Pancreas (tissue), 10 donors: ENCODE results near the gene MAB21L3. TPM values are rescaled to one million over a fixed set of nuclear protein-coding genes. Genes with fewer than 3 reads are reported as not detected.

Experiments
- ATAC-seq, 4 donors: fragments of 200-7000 bp; cut with Tn5 transposase; one replicate each; pipeline versions ENCODE4 v1.8.0 to v1.9.1; 2020; ENCODE audit warnings: mild to moderate bottlenecking in 4 of 4, moderate library complexity in 4 of 4
- DNase-seq, 6 donors: peaks; one replicate each; pipeline ENCODE4 v3.0.0-alpha.2; 2020
- FAIRE-seq: peaks from 2 replicates; lab custom pipeline; 2012; peaks lifted over from hg19 to GRCh38; lab: Jason Lieb, UNC
- H3K27ac ChIP-seq, 4 donors: fragments of 200-600 bp; sonication (generic); 1 replicate in 3 of 4; 2 replicates in 1 of 4; pipeline versions ENCODE4 v1.5.0 to v1.8.0; 2020
- H3K27me3 ChIP-seq, 4 donors: fragments of 200-600 bp; one replicate each; pipeline ENCODE4 v1.8.0; 2021
- H3K36me3 ChIP-seq, 3 donors: fragments of 200-600 bp; sonication (generic) in 1 of 3; one replicate each; pipeline versions ENCODE4 v1.5.0 to v1.8.0; 2020 to 2021
- H3K4me1 ChIP-seq, 3 donors: fragments of 200-600 bp; one replicate each; pipeline ENCODE4 v1.8.0; 2021
- H3K4me3 ChIP-seq, 4 donors: fragments of 200-600 bp; sonication (generic) in 2 of 4; one replicate each; pipeline versions ENCODE4 v1.5.0 to v1.8.0; 2020 to 2021
- H3K9me3 ChIP-seq, 4 donors: fragments of 200-600 bp; one replicate each; pipeline ENCODE4 v1.8.0; 2021
- WGBS, 2 donors: extraction: QIAGEN DNeasy Blood & Tissue Kit; methylation state at CpG; one replicate each; pipeline ENCODE4 v1.1.7; 2013; 5-methylcytosine and 5-hydroxymethylcytosine counted together
- intact Hi-C, 3 donors: fragments of 100-400 bp; cut with DNase I; formaldehyde crosslinking; loops; one replicate each; pipeline versions ENCODE4 v1.11.1 to v1.14.2; 2022
- polyA plus RNA-seq, 2 donors: library from polyadenylated mRNA; stranded (reverse); fragments of 200-250 nt; gene quantifications; one replicate each; pipeline ENCODE4 v1.2.3, GENCODE V29; 2013
- total RNA-seq, 6 donors: library from RNA; stranded (reverse); fragmentation: NEBNext Ultra II Directional in 4 of 6; extraction: Animal tissue kit (Norgen Biotek cat#: 25700) in 4 of 6; gene quantifications; one replicate each; pipeline versions ENCODE4 v1.2.1 to v1.2.4, GENCODE V29; 2021 to 2023
- TF ChIP-seq, protein P1 (sequence below), 4 donors: fragments of 200-600 bp; sonication (generic) in 3 of 4; IDR thresholded peaks; one replicate each; pipeline versions ENCODE4 v1.5.0 to v1.8.0; 2021; ENCODE audit warnings: antibody characterized with exemption in 4 of 4
- donor health status: healthy with polysubstance abuse.
- donor health status: DM: no; HTN: no; CAD: no; lungs with moderate emphysema.
- donor health status: DM: no; HTN: no; CAD: no.
- donor health status: control.
- donor health status: control.
- donor health status: Bipolar disorder and iron deficiency.
- donor health status: DM: yes; HTN: yes; CAD: no.
- donor health status: DM: no; HTN: no; CAD: no.
- donor health status: DM: no; HTN: no; CAD: no.
- donor health status: DM: yes; HTN: yes; CAD: no.

The MAB21L3 gene
- total and polyA plus RNA-seq, 8 donors, result 0.12 TPM; not detected in 7

DNA sequence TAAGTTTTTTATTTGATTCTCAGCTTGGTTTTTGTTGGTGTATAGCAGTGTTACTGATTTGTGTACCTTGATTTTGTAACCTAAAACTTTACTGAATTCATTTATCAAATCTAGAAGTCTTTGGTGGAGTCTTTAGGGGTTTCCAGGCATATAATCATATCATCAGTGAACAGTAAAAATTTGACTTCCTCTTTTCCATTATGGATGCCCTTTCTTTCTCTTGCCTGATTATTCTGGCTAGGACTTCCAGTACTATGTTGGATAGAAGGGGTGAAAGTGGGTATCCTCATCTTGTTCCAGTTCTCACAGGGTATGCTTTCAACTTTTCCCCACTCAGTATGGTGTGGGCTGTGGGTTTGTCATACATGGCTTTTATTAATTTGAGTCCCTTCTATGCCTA, 23.6 kb upstream of the MAB21L3 start:
- no peaks in the 10 kb centered on the region for H3K27me3 ChIP-seq
- no peak for DNase-seq
- no peaks in the 10 kb centered on the region for H3K4me1 ChIP-seq
- FAIRE-seq, result no peak
- no peak for ATAC-seq
- TF ChIP-seq, protein P1, sequence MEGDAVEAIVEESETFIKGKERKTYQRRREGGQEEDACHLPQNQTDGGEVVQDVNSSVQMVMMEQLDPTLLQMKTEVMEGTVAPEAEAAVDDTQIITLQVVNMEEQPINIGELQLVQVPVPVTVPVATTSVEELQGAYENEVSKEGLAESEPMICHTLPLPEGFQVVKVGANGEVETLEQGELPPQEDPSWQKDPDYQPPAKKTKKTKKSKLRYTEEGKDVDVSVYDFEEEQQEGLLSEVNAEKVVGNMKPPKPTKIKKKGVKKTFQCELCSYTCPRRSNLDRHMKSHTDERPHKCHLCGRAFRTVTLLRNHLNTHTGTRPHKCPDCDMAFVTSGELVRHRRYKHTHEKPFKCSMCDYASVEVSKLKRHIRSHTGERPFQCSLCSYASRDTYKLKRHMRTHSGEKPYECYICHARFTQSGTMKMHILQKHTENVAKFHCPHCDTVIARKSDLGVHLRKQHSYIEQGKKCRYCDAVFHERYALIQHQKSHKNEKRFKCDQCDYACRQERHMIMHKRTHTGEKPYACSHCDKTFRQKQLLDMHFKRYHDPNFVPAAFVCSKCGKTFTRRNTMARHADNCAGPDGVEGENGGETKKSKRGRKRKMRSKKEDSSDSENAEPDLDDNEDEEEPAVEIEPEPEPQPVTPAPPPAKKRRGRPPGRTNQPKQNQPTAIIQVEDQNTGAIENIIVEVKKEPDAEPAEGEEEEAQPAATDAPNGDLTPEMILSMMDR (IDR thresholded peaks at IDR 0.05), result no peak
- intact Hi-C loops, result no loop called here
- H3K27ac ChIP-seq, result no peak overlapping the region
- no peak overlapping the region for H3K4me3 ChIP-seq
- H3K36me3 ChIP-seq, result no peaks in the 10 kb centered on the region
- H3K9me3 ChIP-seq, result peaks cover 0 to 3% (median 0%) of the 10 kb centered on the region in 4 donors

DNA sequence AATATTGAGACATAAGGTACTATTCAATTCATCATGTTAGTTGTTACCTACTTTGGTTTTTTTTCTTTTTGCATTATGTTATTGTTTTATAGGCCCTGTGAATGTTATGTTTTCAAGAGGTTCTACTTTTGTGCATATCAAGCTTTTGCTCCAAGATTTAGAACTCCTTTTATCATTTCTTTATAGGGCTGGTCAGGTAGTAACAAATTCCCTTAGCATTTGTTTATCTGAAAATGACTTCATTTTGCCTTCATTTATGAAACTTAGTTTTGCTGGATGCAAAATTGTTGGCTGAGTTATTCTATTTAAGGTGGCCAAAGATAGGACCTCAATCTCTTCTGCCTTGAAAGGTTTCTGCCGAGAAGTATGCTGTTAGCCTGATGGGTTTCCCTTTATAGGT, 21.3 kb upstream of the MAB21L3 start:
- H3K36me3 ChIP-seq, result no peaks in the 10 kb centered on the region
- no peak for DNase-seq
- no peak overlapping the region for H3K27ac ChIP-seq
- intact Hi-C loops, result no loop called here
- no peaks in the 10 kb centered on the region for H3K27me3 ChIP-seq
- no peaks in the 10 kb centered on the region for H3K4me1 ChIP-seq
- H3K9me3 ChIP-seq, result peaks cover 0 to 3% (median 0%) of the 10 kb centered on the region in 4 donors
- WGBS, 2 donors, result 84 to 86% methylated on average over 1 of the region's 1 CpG
- TF ChIP-seq, protein P1 (IDR thresholded peaks at IDR 0.05), result no peak
- ATAC-seq, result no peak
- no peak overlapping the region for H3K4me3 ChIP-seq
- no peak for FAIRE-seq

DNA sequence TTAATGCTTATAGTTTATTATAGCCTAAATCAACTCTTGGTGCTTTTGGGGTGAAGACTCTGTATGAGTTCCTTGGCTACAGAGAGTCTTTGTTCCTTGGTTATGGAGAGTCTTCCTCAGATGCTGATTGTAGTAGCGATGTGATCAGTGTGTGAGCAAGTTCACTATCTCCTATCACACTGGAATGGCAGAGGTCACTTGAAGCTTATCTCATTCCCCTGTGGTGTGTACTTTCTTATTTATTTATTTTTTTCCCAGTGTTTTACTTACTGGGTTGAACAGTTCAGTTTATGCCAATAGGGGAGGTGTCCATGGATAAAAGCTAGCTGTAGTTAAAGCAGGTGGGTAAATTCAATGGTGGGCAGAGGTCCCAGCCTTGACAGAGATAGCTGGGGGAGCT, 20.1 kb upstream of the MAB21L3 start:
- TF ChIP-seq, protein P1 (IDR thresholded peaks at IDR 0.05), result no peak
- Histone ChIP-seq H3K4me3 (no peak overlapping the region), H3K9me3 (peaks cover 0 to 3% (median 1%) of the 10 kb centered on the region in 4 donors), H3K4me1 (no peaks in the 10 kb centered on the region), H3K27me3 (no peaks in the 10 kb centered on the region), H3K36me3 (no peaks in the 10 kb centered on the region), H3K27ac (no peak overlapping the region)
- ATAC-seq (no peak), DNase-seq (no peak), FAIRE-seq (no peak)
- 88 to 91% methylated on average over 1 of the region's 1 CpG for WGBS, 2 donors
- intact Hi-C loops, result no loop called here

DNA sequence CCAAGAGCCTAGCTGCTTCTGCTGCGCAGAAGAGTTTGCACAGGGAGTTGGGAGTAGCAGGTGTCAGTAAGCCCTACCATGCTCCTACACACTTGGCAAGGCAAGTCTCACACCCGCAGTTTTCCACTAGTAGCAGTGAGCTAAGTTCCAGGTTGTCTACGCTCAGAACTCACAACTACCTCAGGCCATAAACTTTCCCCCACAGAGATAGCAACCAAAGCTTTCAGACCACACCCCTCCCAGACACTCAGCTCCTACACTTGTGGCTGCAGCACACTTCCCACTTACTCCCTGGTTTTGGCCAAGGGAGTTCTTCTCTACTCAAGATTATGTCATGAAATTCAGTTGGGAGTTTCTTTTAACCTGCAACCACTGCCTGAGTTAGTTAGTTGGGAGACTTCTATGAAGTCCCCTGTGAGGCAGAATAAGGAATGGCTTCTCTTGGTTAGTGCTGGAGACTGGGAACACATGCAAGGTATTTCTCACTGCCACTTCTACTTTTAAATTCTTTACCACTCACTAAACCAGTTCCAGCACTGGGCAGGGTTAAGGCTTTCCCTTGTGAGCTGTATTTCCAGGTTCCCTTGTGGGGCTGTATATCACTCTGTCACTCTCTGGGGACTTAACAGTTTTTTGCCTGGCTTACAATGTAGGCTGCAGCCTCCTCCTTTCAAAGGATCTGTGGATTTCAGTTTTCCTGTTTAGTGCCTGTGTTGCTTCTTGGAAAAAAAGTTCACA, 18.3 kb upstream of the MAB21L3 start:
- Histone ChIP-seq H3K27ac (no peak overlapping the region), H3K27me3 (no peaks in the 10 kb centered on the region), H3K9me3 (peaks cover 0 to 3% (median 1%) of the 10 kb centered on the region in 4 donors), H3K4me1 (no peaks in the 10 kb centered on the region), H3K36me3 (no peaks in the 10 kb centered on the region), H3K4me3 (no peak overlapping the region)
- intact Hi-C loops, result no loop called here
- FAIRE-seq (no peak), ATAC-seq (no peak), DNase-seq (no peak)
- 62 to 64% methylated on average over 3 of the region's 3 CpGs for WGBS, 2 donors
- TF ChIP-seq, protein P1 (IDR thresholded peaks at IDR 0.05), result no peak

DNA sequence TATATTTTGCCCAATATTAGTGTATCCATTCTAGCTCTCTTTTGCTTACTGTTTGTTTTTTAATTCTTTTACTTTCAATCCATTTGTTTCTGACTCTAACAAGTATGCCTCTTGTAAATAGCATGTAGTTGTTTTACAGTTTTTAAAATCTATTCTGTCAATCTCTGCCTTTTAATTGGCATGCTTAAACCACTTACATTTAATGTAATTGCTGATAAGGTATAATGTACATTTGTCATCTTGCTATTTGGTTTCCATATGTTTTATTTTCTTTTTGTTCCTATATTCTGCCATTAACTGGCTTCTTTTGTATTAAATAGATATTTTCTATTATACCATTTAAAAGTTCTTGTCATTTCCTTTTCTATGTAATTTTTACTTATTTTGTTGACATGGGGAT, 16.2 kb upstream of the MAB21L3 start:
- ATAC-seq (no peak), DNase-seq (no peak), FAIRE-seq (no peak)
- Histone ChIP-seq H3K4me3 (no peak overlapping the region), H3K36me3 (no peaks in the 10 kb centered on the region), H3K4me1 (no peaks in the 10 kb centered on the region), H3K9me3 (peaks cover 0 to 3% (median 0%) of the 10 kb centered on the region in 4 donors), H3K27me3 (no peaks in the 10 kb centered on the region), H3K27ac (no peak overlapping the region)
- intact Hi-C loops, result no loop called here
- TF ChIP-seq, protein P1 (IDR thresholded peaks at IDR 0.05), result no peak
